H9 (cell line): ENCODE data around the gene ADGRB3. TPM values are rescaled to one million over a fixed set of nuclear protein-coding genes. Genes with fewer than 3 reads are reported as not detected.

Source experiments
- DNase-seq: peaks from one replicate; pipeline ENCODE4 v3.0.0-alpha.2; 2017
- H2AFZ ChIP-seq: one replicate; pipeline ENCODE4 v1.6.1; 2013; ENCODE audit warnings: mild to moderate bottlenecking, low read length, control low read depth, moderate library complexity
- H2AK5ac ChIP-seq: 2 replicates; pipeline ENCODE4 v1.6.1; 2013; ENCODE audit warnings: low read length, control low read depth, mixed read lengths; ENCODE audit not compliant: insufficient read length
- H2BK120ac ChIP-seq: one replicate; pipeline ENCODE4 v1.6.1; 2013; ENCODE audit warnings: low read depth, mild to moderate bottlenecking, low read length, control low read depth, inconsistent platforms; ENCODE audit not compliant: poor library complexity, severe bottlenecking
- H2BK12ac ChIP-seq: 2 replicates; pipeline ENCODE4 v1.6.1; 2013; ENCODE audit warnings: low read length, control low read depth, mixed read lengths, low read depth; ENCODE audit not compliant: insufficient read length
- H2BK15ac ChIP-seq: 2 replicates; pipeline ENCODE4 v1.6.1; 2013; ENCODE audit warnings: low read depth, low read length, control low read depth
- H2BK20ac ChIP-seq: one replicate; pipeline ENCODE4 v1.6.1; 2013; ENCODE audit warnings: low read depth, mild to moderate bottlenecking, low read length, control low read depth, inconsistent platforms; ENCODE audit not compliant: poor library complexity, severe bottlenecking
- H2BK5ac ChIP-seq: 2 replicates; pipeline ENCODE4 v1.6.1; 2013; ENCODE audit warnings: low read length, control low read depth, mixed read lengths; ENCODE audit not compliant: insufficient read length
- H3K14ac ChIP-seq: 2 replicates; pipeline ENCODE4 v1.6.1; 2013; ENCODE audit warnings: low read length, control low read depth; ENCODE audit not compliant: insufficient read depth
- H3K18ac ChIP-seq: 2 replicates; pipeline ENCODE4 v1.6.1; 2013; ENCODE audit warnings: low read depth, mild to moderate bottlenecking, mixed read lengths, low read length, control low read depth; ENCODE audit not compliant: insufficient read length
- H3K23ac ChIP-seq: 2 replicates; pipeline ENCODE4 v1.6.1; 2013; ENCODE audit warnings: low read length, control low read depth, mixed read lengths, low read depth; ENCODE audit not compliant: insufficient read length
- H3K23me2 ChIP-seq: 2 replicates; pipeline ENCODE4 v1.6.1; 2013; ENCODE audit warnings: low read depth, mild to moderate bottlenecking, mixed read lengths, low read length, control low read depth; ENCODE audit not compliant: insufficient read length, poor library complexity, severe bottlenecking
- H3K27ac ChIP-seq: 2 replicates; pipeline ENCODE4 v1.5.1; 2013; ENCODE audit warnings: low read length, control low read depth, mixed read lengths, low read depth; ENCODE audit not compliant: insufficient read length
- H3K27me3 ChIP-seq: 2 replicates; pipeline ENCODE4 v1.6.1; 2013; ENCODE audit warnings: low read length, control low read depth, inconsistent platforms; ENCODE audit not compliant: insufficient read depth
- H3K4ac ChIP-seq: 2 replicates; pipeline ENCODE4 v1.6.1; 2013; ENCODE audit warnings: low read depth, mild to moderate bottlenecking, control low read depth, inconsistent platforms, low read length, moderate library complexity
- H3K4me1 ChIP-seq: 2 replicates; pipeline ENCODE4 v1.6.1; 2013; ENCODE audit warnings: low read length, control low read depth, inconsistent platforms; ENCODE audit not compliant: insufficient read depth
- H3K4me2 ChIP-seq: 2 replicates; pipeline ENCODE4 v1.6.1; 2013; ENCODE audit warnings: low read length, control low read depth, mixed read lengths; ENCODE audit not compliant: insufficient read length, insufficient read depth
- H3K56ac ChIP-seq: 2 replicates; pipeline ENCODE4 v1.6.1; 2013; ENCODE audit warnings: low read depth, mild to moderate bottlenecking, mixed read lengths, low read length, control low read depth; ENCODE audit not compliant: insufficient read length
- H3K79me1 ChIP-seq: 2 replicates; pipeline ENCODE4 v1.6.1; 2013; ENCODE audit warnings: low read depth, mild to moderate bottlenecking, moderate library complexity, low read length, control low read depth, inconsistent platforms; ENCODE audit not compliant: insufficient read depth, poor library complexity, severe bottlenecking
- H3K79me2 ChIP-seq: 2 replicates; pipeline ENCODE4 v1.6.1; 2013; ENCODE audit warnings: low read length, control low read depth, inconsistent platforms; ENCODE audit not compliant: insufficient read depth
- H3K9ac ChIP-seq: 2 replicates; pipeline ENCODE4 v1.6.1; 2013; ENCODE audit warnings: low read length, control low read depth, mixed read lengths; ENCODE audit not compliant: insufficient read length; ENCODE audit errors: extremely low read depth
- H3K9me3 ChIP-seq: one replicate; pipeline ENCODE4 v1.6.1; 2013; ENCODE audit warnings: low read depth, low read length, inconsistent platforms; ENCODE audit not compliant: control insufficient read depth
- H3T11ph ChIP-seq: one replicate; pipeline ENCODE4 v1.6.1; 2013; ENCODE audit warnings: mild to moderate bottlenecking, low read length, control low read depth, inconsistent platforms
- H4K20me1 ChIP-seq: one replicate; pipeline ENCODE4 v1.6.1; 2013; ENCODE audit not compliant: control insufficient read depth, insufficient read length, insufficient read depth
- H4K5ac ChIP-seq: 2 replicates; pipeline ENCODE4 v1.6.1; 2013; ENCODE audit warnings: low read depth, mild to moderate bottlenecking, mixed read lengths, low read length, control low read depth; ENCODE audit not compliant: insufficient read length
- H4K8ac ChIP-seq: replicated peaks from 2 replicates; pipeline ENCODE4 v1.6.1; 2013; ENCODE audit warnings: low read length, control low read depth, mixed read lengths, low read depth; ENCODE audit not compliant: insufficient read length
- H4K91ac ChIP-seq: 2 replicates; pipeline ENCODE4 v1.6.1; 2013; ENCODE audit warnings: low read depth, mild to moderate bottlenecking, moderate library complexity, mixed read lengths, low read length, control low read depth; ENCODE audit not compliant: insufficient read length
- H3K27ac Mint-ChIP-seq, 3 experiments: 2 replicates in 2 of 3; 3 replicates in 1 of 3; pipeline ENCODE4 v1.8.0; 2020 to 2021; ENCODE audit warnings: mixed read lengths in 3 of 3, mild to moderate bottlenecking in 1 of 3, moderate library complexity in 1 of 3
- H3K27me3 Mint-ChIP-seq: 2 replicates; pipeline ENCODE4 v1.8.0; 2021; ENCODE audit warnings: low read depth, mild to moderate bottlenecking, moderate library complexity, mixed read lengths
- H3K36me3 Mint-ChIP-seq, 3 experiments: 2 replicates in 2 of 3; 3 replicates in 1 of 3; pipeline ENCODE4 v1.8.0; 2020 to 2021; ENCODE audit warnings: low read depth in 3 of 3, mixed read lengths in 3 of 3; ENCODE audit not compliant: insufficient read depth in 1 of 3
- H3K4me1 Mint-ChIP-seq, 2 experiments: 2 replicates each; pipeline ENCODE4 v1.8.0; 2020; ENCODE audit warnings: mixed read lengths in 2 of 2
- H3K4me3 Mint-ChIP-seq, 2 experiments: 2 replicates in 1 of 2; 3 replicates in 1 of 2; pipeline ENCODE4 v1.8.0; 2020 to 2021; ENCODE audit warnings: mild to moderate bottlenecking in 2 of 2, mixed read lengths in 2 of 2, moderate library complexity in 1 of 2
- H3K9me3 Mint-ChIP-seq, 2 experiments: 2 replicates in 1 of 2; 3 replicates in 1 of 2; pipeline ENCODE4 v1.8.0; 2020; ENCODE audit warnings: mild to moderate bottlenecking in 2 of 2, mixed read lengths in 2 of 2, moderate library complexity in 1 of 2
- CTCF ChIP-seq: fragments of 200-600 bp; sonication (generic); conservative IDR thresholded peaks from 3 replicates; pipeline ENCODE4 v1.8.0; 2021; ENCODE audit warnings: antibody characterized with exemption, mild to moderate bottlenecking
- WGBS: extraction: QIAGEN DNeasy Blood & Tissue Kit; methylation state at CpG from one replicate; pipeline ENCODE4 v1.1.7; 2013; ENCODE audit warnings: missing lambda C conversion rate, low lambda C conversion rate, mixed read lengths; ENCODE audit not compliant: insufficient read length; ENCODE audit errors: extremely low coverage; 5-methylcytosine and 5-hydroxymethylcytosine counted together
- total RNA-seq: library from RNA; stranded (reverse); gene quantifications from 2 replicates; pipeline ENCODE4 v1.2.1, GENCODE V29; 2021

ADGRB3 gene
- total RNA-seq, 1 experiment from 2014 or later, result 0.37 TPM

- Mint-ChIP-seq H3K27ac (no peak overlapping the region), H3K4me3 (no peak overlapping the region), H3K36me3 (peaks cover 0 to 5% (median 0%) of the 10 kb centered on the region in 3 experiments; a peak in 2 of 7 replicates), H3K9me3 (no peaks in the 10 kb centered on the region; a peak in 2 of 5 replicates), H3K27me3 (no peaks in the 10 kb centered on the region; the same call in 1 of the 2 replicates), H3K4me1 (peaks cover 21% of the 10 kb centered on the region in 2 experiments)
- H4K5ac ChIP-seq, result no peak overlapping the region
- H3K56ac ChIP-seq, result no peak overlapping the region
- H2AK5ac ChIP-seq, result no peak overlapping the region
- H4K91ac ChIP-seq, result no peak overlapping the region
- no peak overlapping the region for H2AFZ ChIP-seq
- H3K27ac ChIP-seq, result no peak overlapping the region
- no peak overlapping the region for H2BK5ac ChIP-seq
- H3K4me2 ChIP-seq, result no peak overlapping the region
- no peak overlapping the region for H3K14ac ChIP-seq
- no peak overlapping the region for H3K4ac ChIP-seq
- peaks cover 3% of the 10 kb centered on the region; the same call in 1 of the 2 replicates for H3K4me1 ChIP-seq
- H3T11ph ChIP-seq, result no peak overlapping the region
- no peaks in the 10 kb centered on the region for H3K79me2 ChIP-seq
- no CpG with 5 or more reads among the region's 5 CpGs for WGBS
- no peak overlapping the region for H3K9ac ChIP-seq
- H4K8ac ChIP-seq, result no peak overlapping the region
- no peaks in the 10 kb centered on the region for H3K23me2 ChIP-seq
- H3K18ac ChIP-seq, result no peak overlapping the region
- H3K27me3 ChIP-seq, result no peaks in the 10 kb centered on the region
- H2BK12ac ChIP-seq, result no peak overlapping the region
- no peaks in the 10 kb centered on the region for H3K9me3 ChIP-seq
- TF ChIP-seq CTCF, result no peak
- H4K20me1 ChIP-seq, result no peaks in the 10 kb centered on the region
- no peak for DNase-seq
- H2BK20ac ChIP-seq, result no peak overlapping the region
- H2BK15ac ChIP-seq, result no peak overlapping the region
- H3K23ac ChIP-seq, result no peak overlapping the region
- H2BK120ac ChIP-seq, result no peak overlapping the region
- H3K79me1 ChIP-seq, result no peaks in the 10 kb centered on the region
These were observed 370.1 kb downstream of the ADGRB3 start for GRCh38 chr6:69005199-69005598.
